B cell (primary cell): ENCODE data around the gene TICAM1. TPM values are rescaled to one million over a fixed set of nuclear protein-coding genes. Genes with fewer than 3 reads are reported as not detected.
"Not testable (repeated sequence)": the region's sequence is repeated elsewhere in the genome, so short reads cannot be mapped to it uniquely, and the experiment has no call there.

ENCODE experiments used
- ATAC-seq: fragments of 200-7000 bp; cut with Tn5 transposase; one replicate; pipeline ENCODE4 v1.10.0; 2021; ENCODE audit warnings: low read depth, mild to moderate bottlenecking, moderate number of reproducible peaks, moderate library complexity
- CTCF ChIA-PET: fragments of 350-600 bp; sonication (Branson Sonifier 250); formaldehyde crosslinking; loops from one replicate; lab custom pipeline; 2021; ENCODE audit warnings: antibody characterized with exemption, inconsistent platforms; lab: Charles Lee
- POLR2A ChIA-PET: fragments of 350-600 bp; sonication (Branson Sonifier 250); formaldehyde crosslinking; loops from one replicate; lab custom pipeline; 2021; ENCODE audit warnings: antibody characterized with exemption; lab: Charles Lee
- DNase-seq: peaks from one replicate; pipeline ENCODE4 v3.0.0; 2013
- H2AFZ ChIP-seq: 2 replicates; pipeline ENCODE4 v1.6.1; 2012; ENCODE audit warnings: mild to moderate bottlenecking, low read depth, low read length; ENCODE audit not compliant: insufficient read depth, poor library complexity, severe bottlenecking
- H3K27ac ChIP-seq, 2 donors: 1 replicate in 1 of 2; 2 replicates in 1 of 2; pipeline ENCODE4 v1.5.1; 2012 to 2013; ENCODE audit warnings: low read length in 2 of 2, mild to moderate bottlenecking in 2 of 2, moderate library complexity in 1 of 2
- H3K27me3 ChIP-seq, 4 experiments: fragments of 200-600 bp in 1 of 4; sonication (generic) in 1 of 4; replicated peaks in 1 of 4; 1 replicate in 2 of 4; 2 replicates in 2 of 4; pipeline versions ENCODE4 v1.6.1 to v1.7.0; 2013 to 2016; ENCODE audit warnings: low read length in 3 of 4, mild to moderate bottlenecking in 2 of 4, mixed read lengths in 1 of 4, moderate library complexity in 1 of 4; ENCODE audit not compliant: insufficient read depth in 4 of 4, control insufficient read depth in 3 of 4; ENCODE audit errors: control extremely low read depth in 1 of 4
- H3K36me3 ChIP-seq, 2 experiments: replicated peaks in 1 of 2; 1 replicate in 1 of 2; 2 replicates in 1 of 2; pipeline versions ENCODE4 v1.6.1 to v1.7.1; 2013; ENCODE audit warnings: low read length in 1 of 2; ENCODE audit not compliant: insufficient read depth in 2 of 2, control insufficient read depth in 1 of 2; ENCODE audit errors: control extremely low read depth in 1 of 2, extremely low read depth in 1 of 2
- H3K4me1 ChIP-seq, 2 donors: fragments of 200-600 bp in 1 of 2; sonication (generic) in 1 of 2; 1 replicate in 1 of 2; 2 replicates in 1 of 2; pipeline versions ENCODE4 v1.5.1 to v1.6.1; 2013 to 2017; ENCODE audit warnings: low read length in 2 of 2; ENCODE audit not compliant: control insufficient read depth in 2 of 2, insufficient read depth in 2 of 2
- H3K4me2 ChIP-seq: replicated peaks from 2 replicates; pipeline ENCODE3; 2012; ENCODE audit warnings: mild to moderate bottlenecking, low read depth, low read length; ENCODE audit not compliant: poor library complexity, severe bottlenecking
- H3K4me3 ChIP-seq, 5 experiments: fragments of 200-600 bp in 1 of 5; sonication (generic) in 1 of 5; 1 replicate in 3 of 5; 2 replicates in 2 of 5; pipeline versions ENCODE4 v1.5.1 to v1.7.0; 2011 to 2016; ENCODE audit warnings: low read length in 4 of 5, mild to moderate bottlenecking in 4 of 5, low read depth in 2 of 5, control low read depth in 1 of 5, moderate library complexity in 1 of 5; ENCODE audit not compliant: insufficient read depth in 1 of 5; ENCODE audit errors: control extremely low read depth in 1 of 5, extremely low read depth in 1 of 5
- H3K79me2 ChIP-seq: fragments of 200-600 bp; sonication (generic); one replicate; pipeline ENCODE4 v1.6.0; 2016; ENCODE audit warnings: low read length; ENCODE audit not compliant: control insufficient read depth, insufficient read depth
- H3K9ac ChIP-seq: fragments of 200-600 bp; sonication (generic); 2 replicates; pipeline ENCODE4 v1.6.1; 2017; ENCODE audit warnings: mild to moderate bottlenecking, low read length, moderate library complexity
- H3K9me3 ChIP-seq, 3 donors: one replicate each; pipeline versions ENCODE4 v1.6.1 to v1.7.1; 2013; ENCODE audit warnings: low read length in 2 of 3; ENCODE audit not compliant: control insufficient read depth in 2 of 3, insufficient read depth in 1 of 3; ENCODE audit errors: control extremely low read depth in 1 of 3
- H4K20me1 ChIP-seq: 2 replicates; pipeline ENCODE4 v1.6.0; 2012; ENCODE audit warnings: mild to moderate bottlenecking, low read length; ENCODE audit not compliant: insufficient read depth, control insufficient read depth, poor library complexity, severe bottlenecking
- H3K27ac Mint-ChIP-seq: one replicate; pipeline ENCODE4 v1.8.0; 2021; ENCODE audit warnings: mixed read lengths
- H3K27me3 Mint-ChIP-seq: one replicate; pipeline ENCODE4 v1.8.0; 2021; ENCODE audit warnings: mixed read lengths
- H3K4me1 Mint-ChIP-seq: one replicate; pipeline ENCODE4 v1.8.0; 2021; ENCODE audit warnings: mixed read lengths
- H3K4me3 Mint-ChIP-seq: one replicate; pipeline ENCODE4 v1.8.0; 2021; ENCODE audit warnings: mixed read lengths
- H3K9me3 Mint-ChIP-seq: one replicate; pipeline ENCODE4 v1.8.0; 2022; ENCODE audit warnings: mixed read lengths; ENCODE audit not compliant: insufficient read depth
- EZH2 ChIP-seq: IDR thresholded peaks from 2 replicates; pipeline ENCODE4 v1.6.1; 2012; ENCODE audit warnings: borderline replicate concordance, low read depth, mild to moderate bottlenecking, moderate library complexity, low read length; ENCODE audit not compliant: insufficient read depth, poor library complexity, severe bottlenecking
- WGBS: methylation state at CpG from one replicate; pipeline ENCODE4 v1.1.5; 2013; ENCODE audit warnings: missing lambda C conversion rate; ENCODE audit not compliant: insufficient coverage; 5-methylcytosine and 5-hydroxymethylcytosine counted together
- intact Hi-C: fragments of 100-400 bp; cut with micrococcal nuclease; formaldehyde crosslinking; loops from one replicate; pipeline ENCODE4 v1.10.0; 2022
- polyA plus RNA-seq: library from polyadenylated mRNA; depleted of rRNA; stranded (reverse); fragments of >200 nt; gene quantifications from 2 replicates; pipeline ENCODE4 v1.2.3, GENCODE V29; 2012
- total RNA-seq, 2 donors: library from RNA; stranded (reverse); fragments of 120-200 nt in 1 of 2; gene quantifications; 1 replicate in 1 of 2; 2 replicates in 1 of 2; pipeline versions ENCODE4 v1.2.3 to v1.2.4, GENCODE V29; 2013 to 2022
- TF ChIP-seq, protein P1 (sequence below): fragments of 200-600 bp; IDR thresholded peaks from one replicate; pipeline ENCODE4 v1.8.0; 2022; ENCODE audit warnings: antibody characterized with exemption, mild to moderate bottlenecking

Gene TICAM1
- total and polyA plus RNA-seq, 2 donors (not counting 1 experiment from before 2014, with no cell fraction given), result 12.7 to 19.7 TPM

- H3K27ac Mint-ChIP-seq, intact Hi-C loops, H3K4me1 ChIP-seq, ATAC-seq, H2AFZ ChIP-seq, H3K27ac ChIP-seq, H3K27me3 ChIP-seq, H3K4me3 Mint-ChIP-seq, H3K27me3 Mint-ChIP-seq, H3K4me3 ChIP-seq, H3K4me1 Mint-ChIP-seq, DNase-seq, H3K9me3 ChIP-seq, H3K9ac ChIP-seq, H3K9me3 Mint-ChIP-seq, H3K4me2 ChIP-seq: not testable (repeated sequence)
- CTCF ChIA-PET, result interaction anchor here (1.0 to 11.1 kb wide), 5 partner anchors 9 to 90 kb away, joined by 3 to 135 read pairs (median 7); no protein-coding TSS in a partner anchor
- H4K20me1 ChIP-seq, result peaks cover 32% of the 10 kb centered on the region
- H3K36me3 ChIP-seq, result peaks cover 0 to 22% of the 10 kb centered on the region in 2 experiments
- WGBS, result 89% methylated on average over 5 of the region's 7 CpGs
- H3K79me2 ChIP-seq, result peaks cover 67% of the 10 kb centered on the region
- POLR2A ChIA-PET, result interaction anchor here (1.1 kb wide), 1 partner anchor 45 kb away, joined by 6 read pairs; the partner anchor contains the start of gene PLIN3
These were observed 9.2 kb downstream of the TICAM1 start for GRCh38 chr19:4822354-4822753.

DNA sequence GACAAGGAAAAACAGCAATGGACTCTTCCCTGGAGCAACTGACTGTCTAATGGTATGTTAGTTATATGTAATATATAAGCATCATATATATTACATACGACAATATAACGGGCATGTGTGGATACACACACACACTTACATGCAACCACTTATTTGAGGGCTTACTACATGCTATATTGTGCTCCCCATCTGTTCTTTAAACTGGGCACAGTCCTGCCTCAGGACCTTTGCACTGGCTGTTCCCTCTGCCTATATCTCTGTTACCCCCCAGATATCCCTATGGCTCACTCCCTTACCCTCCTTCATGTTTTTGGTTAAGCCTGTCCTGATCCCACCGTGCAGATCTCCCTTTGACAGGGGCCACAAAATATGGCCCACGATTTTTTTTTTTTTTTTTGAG is 10.2 kb downstream of the TICAM1 start:
- ChIA-PET CTCF (interaction anchor here (1.3 to 4.6 kb wide), 2 partner anchors 12 to 210 kb away, joined by 3 to 30 read pairs; no protein-coding TSS in a partner anchor), POLR2A (no interaction called here)
- H3K27ac ChIP-seq, result no peak overlapping the region
- H3K4me1 Mint-ChIP-seq, result peaks cover 6% of the 10 kb centered on the region
- peaks cover 69% of the 10 kb centered on the region for H3K79me2 ChIP-seq
- H2AFZ ChIP-seq, result no peak overlapping the region
- no peak for DNase-seq
- H3K27me3 Mint-ChIP-seq, result no peaks in the 10 kb centered on the region
- H3K4me3 Mint-ChIP-seq, result no peak overlapping the region
- H3K4me1 ChIP-seq, result no peaks in the 10 kb centered on the region
- H4K20me1 ChIP-seq, result peaks cover 35% of the 10 kb centered on the region
- H3K9ac ChIP-seq, result no peak overlapping the region
- intact Hi-C loops, result no loop called here
- 73% methylated on average over 3 of the region's 4 CpGs for WGBS
- peaks cover 0 to 30% of the 10 kb centered on the region in 2 experiments for H3K36me3 ChIP-seq
- no peaks in the 10 kb centered on the region for H3K9me3 Mint-ChIP-seq
- no peak for ATAC-seq
- H3K9me3 ChIP-seq, result no peaks in the 10 kb centered on the region
- H3K4me3 ChIP-seq, result no peak overlapping the region
- no peak overlapping the region for H3K4me2 ChIP-seq
- TF ChIP-seq EZH2, result no peak
- TF ChIP-seq, protein P1, sequence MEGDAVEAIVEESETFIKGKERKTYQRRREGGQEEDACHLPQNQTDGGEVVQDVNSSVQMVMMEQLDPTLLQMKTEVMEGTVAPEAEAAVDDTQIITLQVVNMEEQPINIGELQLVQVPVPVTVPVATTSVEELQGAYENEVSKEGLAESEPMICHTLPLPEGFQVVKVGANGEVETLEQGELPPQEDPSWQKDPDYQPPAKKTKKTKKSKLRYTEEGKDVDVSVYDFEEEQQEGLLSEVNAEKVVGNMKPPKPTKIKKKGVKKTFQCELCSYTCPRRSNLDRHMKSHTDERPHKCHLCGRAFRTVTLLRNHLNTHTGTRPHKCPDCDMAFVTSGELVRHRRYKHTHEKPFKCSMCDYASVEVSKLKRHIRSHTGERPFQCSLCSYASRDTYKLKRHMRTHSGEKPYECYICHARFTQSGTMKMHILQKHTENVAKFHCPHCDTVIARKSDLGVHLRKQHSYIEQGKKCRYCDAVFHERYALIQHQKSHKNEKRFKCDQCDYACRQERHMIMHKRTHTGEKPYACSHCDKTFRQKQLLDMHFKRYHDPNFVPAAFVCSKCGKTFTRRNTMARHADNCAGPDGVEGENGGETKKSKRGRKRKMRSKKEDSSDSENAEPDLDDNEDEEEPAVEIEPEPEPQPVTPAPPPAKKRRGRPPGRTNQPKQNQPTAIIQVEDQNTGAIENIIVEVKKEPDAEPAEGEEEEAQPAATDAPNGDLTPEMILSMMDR, result no peak
- no peak overlapping the region for H3K27ac Mint-ChIP-seq
- H3K27me3 ChIP-seq, result no peaks in the 10 kb centered on the region
